ENCODE data around the gene FNDC7.

GRCh38 chr1:108722292-108722691 is 9.6 kb downstream of the FNDC7 start:
- no peak for TF ChIP-seq POLR2AphosphoS5 (IDR thresholded peaks at IDR 0.05)
- no peak for TF ChIP-seq POLR2A (IDR thresholded peaks at IDR 0.05)
- TF ChIP-seq CTCF (IDR thresholded peaks at IDR 0.05), result no peak
